PFSK-1 (cell line): ENCODE measurements around the gene FYN.

Source experiments
- FOXP2 ChIP-seq: optimal IDR thresholded peaks from 2 replicates; pipeline ENCODE3; 2011; ENCODE audit warnings: borderline replicate concordance, control low read depth, inconsistent platforms; ENCODE audit not compliant: insufficient read depth; ENCODE audit errors: extremely low read length, extremely low read depth
- POLR2AphosphoS5 ChIP-seq: IDR thresholded peaks from 2 replicates; pipeline ENCODE4 v1.6.1; 2012; ENCODE audit warnings: low read depth, mild to moderate bottlenecking, control low read depth, low read length, moderate library complexity
- REST ChIP-seq, 2 experiments: IDR thresholded peaks; 2 replicates each; pipeline versions ENCODE4 v1.6.1 to v1.8.0; 2011 to 2012; ENCODE audit warnings: low read depth in 2 of 2, low read length in 2 of 2, control low read depth in 1 of 2, inconsistent platforms in 1 of 2, mild to moderate bottlenecking in 1 of 2, moderate library complexity in 1 of 2; ENCODE audit not compliant: insufficient read depth in 1 of 2
- SIN3A ChIP-seq: IDR thresholded peaks from 2 replicates; pipeline ENCODE4 v1.6.1; 2012; ENCODE audit warnings: mild to moderate bottlenecking, low read length, moderate library complexity, borderline replicate concordance; ENCODE audit not compliant: insufficient read depth
- TAF1 ChIP-seq: IDR thresholded peaks from 2 replicates; pipeline ENCODE4 v1.6.1; 2012; ENCODE audit warnings: low read length, control low read depth, borderline replicate concordance; ENCODE audit not compliant: insufficient read depth

- TF ChIP-seq REST (IDR thresholded peaks at IDR 0.05; ENCODE audit: insufficient read depth in 1 of 2, low read depth in 2 of 2, low read length in 2 of 2) (no peak), POLR2AphosphoS5 (no peak), SIN3A (no peak), TAF1 (no peak), FOXP2 (no peak)
Observed at GRCh38 chr6:111916747-111917146, 43.5 kb upstream of the FYN start.
